GM21737 (cell line): Measurements from ENCODE around the gene NBPF11.
"Not testable (repeated sequence)": the region's sequence is repeated elsewhere in the genome, so short reads cannot be mapped to it uniquely, and the experiment has no call there.

Source experiments
- ATAC-seq: cut with Tn5 transposase; IDR thresholded peaks from one replicate; pipeline ENCODE4 v1.9.1; 2021; ENCODE audit warnings: mild to moderate bottlenecking, moderate library complexity; ENCODE audit not compliant: unreplicated experiment

NBPF11 gene

DNA sequence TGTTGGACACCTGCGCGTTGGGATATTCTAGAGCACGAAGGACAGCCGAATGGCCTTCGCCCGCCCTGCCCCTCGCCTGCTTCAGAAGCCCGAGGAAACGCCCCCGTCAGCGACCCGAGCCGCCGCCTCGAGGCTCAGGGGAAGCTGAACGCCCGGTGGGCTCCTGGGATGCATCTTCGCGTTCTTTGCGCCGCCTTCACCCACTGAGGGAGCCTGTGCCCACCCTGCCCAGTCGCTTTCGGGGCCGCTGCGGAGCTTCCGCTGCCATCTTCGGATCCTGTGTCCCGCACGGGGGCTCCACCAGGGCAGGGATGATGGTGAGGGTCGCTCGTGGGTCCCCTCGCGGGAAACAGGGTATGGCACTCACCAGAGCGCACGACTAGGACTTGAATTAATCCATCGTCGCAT, 91.8 kb downstream of the NBPF11 start:
- ATAC-seq: not testable (repeated sequence)

DNA sequence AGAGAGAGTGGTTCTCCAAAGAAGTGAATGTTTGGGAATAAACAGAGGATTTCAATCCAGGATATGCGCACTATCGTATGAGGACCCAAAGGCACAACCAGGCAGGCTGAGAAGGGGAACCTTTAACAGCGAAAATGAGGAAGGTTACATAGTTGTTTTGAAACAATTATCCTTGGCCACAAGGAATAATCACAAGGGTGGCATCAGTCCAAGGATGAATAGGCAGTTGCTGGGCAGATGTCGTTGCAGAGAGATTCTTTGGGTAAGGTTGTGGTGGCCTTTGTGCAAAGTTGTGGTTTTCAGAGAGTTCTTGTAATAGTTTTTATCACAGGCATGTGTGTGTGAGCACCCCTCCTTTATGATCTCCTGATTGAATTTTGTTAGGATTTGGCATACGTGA, 94.7 kb downstream of the NBPF11 start:
- not testable (repeated sequence) for ATAC-seq
